Right lung (tissue), 5 donors: ENCODE data around the gene LRP3. TPM values are rescaled to one million over a fixed set of nuclear protein-coding genes. Genes with fewer than 3 reads are reported as not detected.
"Not testable (repeated sequence)": the region's sequence is repeated elsewhere in the genome, so short reads cannot be mapped to it uniquely, and the experiment has no call there.

Experiments used
- DNase-seq, 2 donors: peaks; one replicate each; pipeline ENCODE4 v3.0.0-alpha.2; 2013
- polyA plus RNA-seq, 5 donors: library from polyadenylated mRNA; unstranded; fragments of 120-200 nt; gene quantifications; one replicate each; pipeline versions ENCODE4 v1.2.1 to v1.2.3, GENCODE V29; 2013; ENCODE audit warnings: inconsistent platforms in 1 of 5, low replicate concordance in 1 of 5; ENCODE audit not compliant: insufficient read length in 5 of 5, insufficient read depth in 1 of 5

Gene LRP3
- polyA plus RNA-seq, 5 donors, result 16.3 to 43.4 (median 25.5) TPM

DNA sequence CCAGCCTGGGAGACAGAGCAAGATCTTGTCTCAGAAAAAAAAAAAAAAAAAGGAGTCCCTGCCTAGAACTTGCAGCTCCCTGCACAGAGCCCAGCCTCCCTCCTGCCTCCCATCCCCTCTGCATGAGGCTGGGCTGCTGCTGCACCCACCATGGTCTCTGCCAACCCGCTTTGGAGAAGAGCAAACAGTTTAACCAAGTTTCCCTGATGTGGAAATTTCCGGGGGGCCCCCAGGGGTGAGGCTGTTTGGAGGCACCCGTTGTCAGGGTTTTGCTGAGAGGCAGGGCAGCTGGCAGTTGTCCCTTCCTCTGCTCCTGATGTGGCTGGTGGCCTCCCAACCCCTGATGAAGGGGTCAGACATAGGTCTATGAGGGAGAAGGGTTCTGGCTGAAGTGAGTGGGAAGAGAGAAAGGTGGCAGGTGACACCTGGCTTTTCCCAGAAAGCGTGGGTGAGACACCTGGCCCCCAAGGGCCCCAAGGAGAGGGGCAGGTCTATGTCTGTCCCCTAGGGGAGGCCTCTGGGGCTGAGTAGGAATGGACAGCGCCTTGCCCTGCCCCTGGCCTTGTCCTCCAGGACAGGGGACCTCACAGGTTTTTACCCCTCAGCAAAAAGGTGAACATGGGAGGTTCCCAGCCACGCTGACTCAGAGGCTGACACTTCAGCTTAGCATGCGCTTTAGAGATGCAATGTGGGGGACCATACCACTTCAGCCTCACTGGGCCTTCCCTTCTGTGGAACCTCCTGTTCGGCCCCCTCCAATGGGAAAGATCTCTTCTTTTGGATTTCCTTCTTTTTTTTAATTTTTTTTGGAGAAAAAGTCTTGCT, 5.5 kb downstream of the LRP3 start:
- DNase-seq, result no peak

DNA sequence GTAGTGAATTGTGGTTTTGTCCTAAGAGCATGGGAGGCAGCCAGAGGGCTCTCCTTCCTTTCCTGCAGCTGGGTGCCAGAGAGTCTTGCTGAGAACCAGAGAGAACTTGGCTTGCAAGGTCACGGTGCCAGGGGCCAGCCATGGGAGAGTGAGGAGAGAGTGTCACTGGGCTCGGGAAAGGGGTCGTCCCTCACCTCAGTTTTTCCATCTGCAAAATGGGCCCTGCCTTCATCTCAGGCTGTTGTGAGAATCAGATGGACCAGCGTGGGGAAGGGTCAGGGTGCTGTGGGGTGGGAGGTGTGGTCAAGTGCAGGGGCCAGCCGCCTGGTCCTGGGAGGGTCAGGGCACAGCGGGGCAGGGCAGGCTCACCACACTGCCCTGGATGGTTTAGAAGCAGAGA, 7.3 kb downstream of the LRP3 start:
- DNase-seq, result no peak

DNA sequence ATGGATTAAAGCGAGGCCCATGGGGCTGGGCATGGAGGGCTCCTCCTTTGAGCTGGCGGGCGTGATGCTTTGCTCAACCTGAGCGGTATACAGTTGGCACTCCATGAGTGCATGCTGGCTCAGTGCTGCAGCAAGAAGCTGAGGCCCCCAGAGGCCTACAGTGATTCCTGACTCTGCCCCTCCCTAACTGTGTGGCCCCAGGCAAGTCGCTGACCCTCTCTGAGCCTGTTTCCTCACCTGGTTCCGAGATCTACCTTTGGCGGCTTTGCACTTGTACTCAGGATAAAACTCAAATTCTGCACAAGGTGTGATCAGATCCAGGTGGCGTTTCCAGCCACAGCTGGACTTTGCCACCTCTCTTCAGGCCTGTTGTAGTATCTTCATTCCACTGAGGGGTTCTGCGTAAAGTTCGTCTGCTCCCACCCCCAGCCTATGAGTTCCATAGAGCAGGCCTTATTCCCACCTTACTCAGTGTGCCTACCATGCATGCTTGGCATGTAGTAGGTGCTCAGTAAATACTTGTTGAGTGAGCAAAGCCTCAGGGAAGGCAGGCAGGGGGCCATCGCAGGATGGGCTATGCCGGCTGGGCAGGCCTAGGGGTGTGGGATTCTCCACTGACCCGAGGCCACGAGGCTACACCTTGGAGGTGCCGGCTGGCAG, 7.9 kb downstream of the LRP3 start:
- no peak for DNase-seq

DNA sequence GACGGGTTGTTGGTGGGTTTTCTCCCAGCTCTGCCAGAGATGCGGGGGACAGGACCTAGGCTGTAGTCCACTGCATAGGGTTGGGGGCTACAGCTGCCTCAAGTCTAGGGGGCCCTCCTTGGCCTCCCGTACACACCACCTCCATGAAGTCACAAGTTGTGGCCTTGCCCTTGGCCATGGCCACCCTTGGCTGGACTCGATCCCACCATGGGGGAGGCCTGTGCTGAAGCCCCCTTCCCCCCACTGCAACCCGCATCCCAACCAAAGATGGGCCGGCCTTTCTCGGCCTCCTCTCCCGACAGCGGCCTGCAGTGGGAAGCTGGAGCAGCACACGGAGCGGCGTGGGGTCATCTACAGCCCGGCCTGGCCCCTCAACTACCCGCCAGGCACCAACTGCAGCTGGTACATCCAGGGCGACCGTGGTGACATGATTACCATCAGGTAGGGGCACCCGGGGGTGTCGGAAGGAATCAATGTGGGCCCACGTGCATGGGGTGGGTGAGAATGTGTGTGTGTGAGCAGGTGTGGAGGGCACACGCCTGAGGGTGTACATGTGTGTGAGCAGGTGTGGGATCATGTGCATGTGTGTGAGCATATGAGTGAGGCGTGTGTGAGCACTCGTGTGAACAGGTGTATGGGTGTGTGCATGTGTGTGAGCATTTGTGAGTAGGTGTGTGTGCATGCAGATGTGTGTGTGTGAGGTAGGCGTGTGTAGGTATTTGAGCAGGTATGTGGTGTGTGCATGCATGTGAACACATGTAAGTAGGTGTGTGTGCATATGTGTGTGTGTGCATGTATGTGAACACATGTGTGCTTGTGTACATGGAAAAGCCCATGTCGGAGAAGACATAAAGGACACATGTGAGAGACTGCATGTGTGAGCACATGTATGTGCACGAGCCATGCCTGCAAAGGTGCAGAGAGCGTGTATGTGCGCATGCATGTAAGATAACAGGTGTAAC, 8.7 kb downstream of the LRP3 start:
- DNase-seq, result no peak

DNA sequence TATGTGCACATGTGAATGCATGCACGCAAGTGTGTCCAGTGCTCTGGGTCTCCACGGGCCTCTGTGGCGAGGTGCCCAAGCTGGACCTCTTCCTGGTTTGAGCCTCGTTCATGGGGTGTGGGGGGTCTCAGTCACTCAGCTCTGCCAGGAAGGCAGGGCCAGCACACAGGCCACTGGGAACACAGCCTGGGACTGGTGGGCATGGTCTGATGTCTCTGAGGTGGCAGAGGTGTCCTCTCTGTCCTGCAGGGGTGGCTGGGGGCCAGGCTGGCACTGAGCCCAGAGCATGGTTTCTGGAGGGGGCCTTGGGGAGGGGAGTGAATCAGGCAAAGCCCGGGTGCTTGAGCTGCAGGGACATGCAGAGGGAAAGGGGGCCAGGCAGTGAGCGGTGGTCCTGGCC, 9.4 kb downstream of the LRP3 start:
- DNase-seq, result no peak

DNA sequence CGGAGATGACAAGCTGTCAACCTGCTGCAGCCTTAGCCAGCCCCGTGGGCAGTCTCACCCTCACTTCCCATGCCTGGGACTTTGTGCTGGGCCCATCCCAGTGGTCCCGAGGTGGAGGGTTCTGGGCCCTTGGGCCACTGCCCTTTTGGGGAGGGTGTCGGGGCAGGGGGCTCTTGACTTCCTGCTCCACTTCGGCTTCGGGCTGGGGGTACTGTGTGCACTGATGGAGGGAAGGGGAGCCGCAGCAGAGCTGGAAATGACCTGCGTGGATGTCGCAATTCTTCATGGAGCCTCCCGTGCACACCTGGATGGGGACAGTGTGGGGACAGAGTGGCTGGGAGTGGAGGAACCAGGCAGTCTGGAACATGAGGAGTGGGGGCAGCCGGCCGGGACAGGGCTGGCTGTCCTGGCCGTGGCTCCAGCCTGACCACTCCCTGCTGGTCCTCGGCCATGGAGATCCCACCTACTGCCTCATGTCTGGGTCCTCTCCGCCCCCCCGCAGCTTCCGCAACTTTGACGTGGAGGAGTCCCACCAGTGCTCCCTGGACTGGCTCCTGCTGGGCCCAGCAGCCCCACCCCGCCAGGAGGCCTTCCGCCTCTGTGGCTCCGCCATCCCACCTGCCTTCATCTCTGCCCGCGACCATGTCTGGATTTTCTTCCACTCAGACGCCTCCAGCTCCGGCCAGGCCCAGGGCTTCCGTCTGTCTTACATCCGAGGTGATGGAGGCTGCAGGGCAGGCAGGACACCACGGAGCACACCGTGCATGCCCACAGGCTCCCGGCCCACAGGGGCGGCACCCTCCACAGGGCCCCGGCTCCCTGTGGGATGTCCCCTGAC, 10.2 kb downstream of the LRP3 start:
- DNase-seq, result no peak

DNA sequence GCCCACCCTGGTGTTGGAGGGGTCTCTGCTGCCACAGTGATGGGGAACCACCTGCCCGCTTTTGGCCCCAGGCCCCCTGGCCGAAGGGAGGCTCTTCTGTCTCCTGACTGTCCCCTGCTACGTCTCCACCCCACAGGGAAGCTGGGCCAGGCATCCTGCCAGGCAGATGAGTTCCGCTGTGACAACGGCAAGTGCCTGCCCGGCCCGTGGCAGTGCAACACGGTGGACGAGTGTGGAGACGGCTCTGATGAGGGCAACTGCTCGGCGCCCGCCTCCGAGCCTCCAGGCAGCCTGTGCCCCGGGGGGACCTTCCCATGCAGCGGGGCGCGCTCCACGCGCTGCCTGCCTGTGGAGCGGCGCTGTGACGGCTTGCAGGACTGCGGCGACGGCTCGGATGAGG, 11.0 kb downstream of the LRP3 start:
- DNase-seq, result no peak

DNA sequence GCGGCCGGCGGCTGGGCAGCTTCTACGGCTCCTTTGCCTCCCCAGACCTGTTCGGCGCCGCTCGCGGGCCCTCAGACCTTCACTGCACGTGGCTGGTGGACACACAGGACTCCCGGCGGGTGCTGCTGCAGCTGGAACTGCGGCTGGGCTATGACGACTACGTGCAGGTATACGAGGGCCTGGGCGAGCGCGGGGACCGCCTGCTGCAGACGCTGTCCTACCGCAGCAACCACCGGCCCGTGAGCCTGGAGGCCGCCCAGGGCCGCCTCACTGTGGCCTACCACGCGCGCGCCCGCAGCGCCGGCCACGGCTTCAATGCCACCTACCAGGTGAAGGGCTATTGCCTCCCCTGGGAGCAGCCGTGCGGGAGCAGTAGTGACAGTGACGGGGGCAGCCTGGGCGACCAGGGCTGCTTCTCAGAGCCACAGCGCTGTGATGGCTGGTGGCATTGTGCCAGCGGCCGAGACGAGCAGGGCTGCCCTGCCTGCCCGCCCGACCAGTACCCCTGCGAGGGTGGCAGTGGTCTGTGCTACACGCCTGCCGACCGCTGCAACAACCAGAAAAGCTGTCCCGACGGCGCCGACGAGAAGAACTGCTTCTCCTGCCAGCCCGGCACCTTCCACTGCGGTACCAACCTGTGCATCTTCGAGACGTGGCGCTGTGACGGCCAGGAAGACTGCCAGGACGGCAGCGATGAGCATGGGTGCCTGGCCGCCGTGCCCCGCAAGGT, 11.6 kb downstream of the LRP3 start:
- no peak for DNase-seq

DNA sequence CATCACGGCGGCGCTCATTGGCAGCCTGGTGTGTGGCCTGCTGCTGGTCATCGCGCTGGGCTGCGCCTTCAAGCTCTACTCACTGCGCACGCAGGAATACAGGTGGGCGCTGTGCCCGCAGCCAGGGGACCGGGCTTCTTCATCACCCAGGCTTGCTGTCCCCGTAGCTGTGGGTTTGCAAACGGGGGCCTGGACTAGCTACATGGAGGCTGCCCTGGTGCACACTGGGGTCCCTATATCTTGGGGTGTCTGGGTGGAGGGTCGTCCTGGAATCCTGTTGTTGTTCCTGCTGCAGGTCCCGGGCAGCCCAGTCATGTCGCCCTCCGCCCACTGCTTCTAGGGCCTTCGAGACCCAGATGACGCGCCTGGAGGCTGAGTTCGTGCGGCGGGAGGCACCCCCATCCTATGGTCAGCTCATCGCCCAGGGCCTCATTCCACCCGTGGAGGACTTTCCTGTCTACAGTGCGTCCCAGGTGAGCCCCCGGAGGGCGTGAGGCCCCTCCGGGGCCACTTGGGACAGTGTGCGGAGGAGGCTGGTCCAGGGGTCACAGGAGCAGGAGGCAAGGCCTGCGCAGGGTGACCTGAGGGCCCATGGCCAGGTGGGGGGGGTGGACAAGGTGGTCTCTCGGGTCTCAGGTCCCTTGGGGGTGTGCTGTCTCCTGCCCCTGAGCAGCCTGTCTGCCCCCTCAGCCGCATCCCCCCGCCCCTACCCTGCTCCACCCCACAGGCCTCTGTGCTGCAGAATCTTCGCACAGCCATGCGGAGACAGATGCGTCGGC, 12.3 kb downstream of the LRP3 start:
- no peak for DNase-seq

DNA sequence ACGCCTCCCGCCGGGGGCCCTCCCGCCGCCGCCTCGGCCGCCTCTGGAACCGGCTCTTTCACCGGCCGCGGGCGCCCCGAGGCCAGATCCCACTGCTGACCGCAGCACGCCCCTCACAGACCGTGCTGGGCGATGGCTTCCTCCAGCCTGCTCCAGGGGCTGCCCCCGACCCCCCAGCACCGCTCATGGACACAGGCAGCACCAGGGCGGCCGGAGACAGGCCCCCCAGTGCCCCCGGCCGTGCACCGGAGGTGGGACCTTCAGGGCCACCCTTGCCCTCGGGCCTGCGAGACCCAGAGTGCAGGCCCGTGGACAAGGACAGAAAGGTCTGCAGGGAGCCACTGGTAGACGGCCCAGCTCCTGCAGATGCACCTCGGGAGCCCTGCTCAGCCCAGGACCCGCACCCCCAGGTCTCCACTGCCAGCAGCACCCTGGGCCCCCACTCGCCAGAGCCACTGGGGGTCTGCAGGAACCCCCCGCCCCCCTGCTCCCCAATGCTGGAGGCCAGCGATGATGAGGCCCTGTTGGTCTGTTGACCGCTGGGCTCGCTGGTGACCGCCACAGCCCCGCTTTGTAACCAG, 13.0 kb downstream of the LRP3 start:
- DNase-seq, result no peak

DNA sequence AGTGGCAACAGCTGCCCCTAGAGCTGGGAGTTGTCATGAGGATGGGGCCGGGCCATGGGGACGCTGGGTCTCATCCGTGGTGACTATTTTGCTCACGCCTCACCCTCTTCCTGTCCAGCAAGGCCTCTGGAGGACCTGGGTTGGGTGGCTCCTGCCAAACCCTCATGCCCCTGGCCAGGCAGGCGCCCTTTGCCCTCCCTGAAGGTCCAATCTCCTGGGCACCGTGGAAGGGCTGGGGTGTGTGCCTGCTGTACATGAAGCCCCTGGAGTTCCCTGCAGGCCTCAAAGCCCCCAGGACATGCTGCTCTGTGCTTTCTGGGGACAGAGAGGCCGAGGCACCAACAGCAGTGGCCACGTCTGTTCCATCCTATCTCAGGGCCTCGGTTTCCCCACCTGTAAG, 13.8 kb downstream of the LRP3 start:
- no peak for DNase-seq

DNA sequence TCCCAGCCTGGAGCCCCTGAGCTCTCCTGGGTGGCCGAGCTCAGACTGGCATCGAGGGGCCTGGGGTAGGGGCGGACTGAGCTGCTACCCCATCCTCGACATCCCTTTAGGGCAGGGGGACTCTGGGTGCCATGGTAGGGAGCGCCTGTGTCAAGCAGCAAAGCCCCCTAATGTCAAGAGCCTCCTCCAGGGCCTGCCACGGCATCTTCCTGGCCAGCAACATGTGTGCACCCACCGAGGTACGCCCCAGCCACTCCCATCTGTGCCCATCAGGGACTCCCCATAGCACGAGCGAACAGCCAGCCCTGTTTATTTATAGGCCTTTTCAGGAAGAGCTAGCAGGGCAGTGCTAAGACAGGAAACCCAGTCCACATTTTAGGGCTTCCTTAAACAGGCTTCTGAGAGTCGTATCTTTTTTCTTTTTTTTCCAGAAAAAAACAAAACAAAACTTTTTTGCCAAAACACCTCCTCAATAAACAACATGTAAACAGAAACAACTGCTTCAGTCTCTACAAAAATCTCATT, 14.3 kb downstream of the LRP3 start:
- DNase-seq, result no peak

DNA sequence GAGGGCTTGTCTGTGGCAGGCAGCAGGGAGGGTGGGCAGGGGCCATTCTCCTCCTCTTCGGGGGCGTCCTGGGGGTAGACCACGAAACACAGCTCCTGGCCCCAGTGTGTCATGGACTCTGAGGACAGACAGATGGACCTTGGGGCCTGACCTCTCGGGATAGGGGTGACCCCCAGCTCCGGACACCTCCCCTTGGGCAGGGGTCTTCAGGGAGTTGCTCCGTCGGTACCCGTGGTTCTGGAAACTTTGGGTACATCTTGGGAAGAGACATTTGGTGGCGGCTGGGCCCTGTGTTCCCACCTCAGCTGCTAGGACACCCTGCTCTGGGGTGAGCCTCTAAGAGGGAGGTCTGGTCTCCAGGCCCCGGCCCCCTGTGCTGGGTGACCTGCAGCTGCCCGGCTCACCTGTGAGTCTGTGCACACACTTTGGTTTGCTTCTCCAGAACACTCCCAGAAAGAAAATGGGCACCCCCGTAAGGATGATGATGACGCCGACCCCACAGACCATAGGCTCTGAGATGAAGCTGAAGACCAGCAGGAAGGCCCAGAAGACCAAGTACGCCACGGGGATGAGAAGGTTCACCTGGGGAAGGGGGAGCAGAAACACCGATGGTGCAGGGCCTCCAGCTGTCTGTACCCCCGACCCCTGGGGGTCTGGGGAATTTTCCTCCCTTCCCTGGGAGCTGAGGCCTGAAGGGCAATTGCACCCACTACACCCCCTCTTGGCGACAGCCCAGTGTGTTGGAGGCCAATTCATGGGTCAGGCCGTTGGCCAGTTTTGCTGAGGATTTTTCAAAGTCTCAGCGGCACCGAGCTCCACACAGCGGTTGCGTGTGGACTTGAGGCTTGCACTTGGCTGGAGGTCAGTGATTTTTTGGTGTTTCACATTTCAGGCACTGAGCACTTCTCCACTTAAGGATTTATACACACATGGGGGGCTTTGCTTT, 15.0 kb downstream of the LRP3 start:
- DNase-seq, result no peak

DNA sequence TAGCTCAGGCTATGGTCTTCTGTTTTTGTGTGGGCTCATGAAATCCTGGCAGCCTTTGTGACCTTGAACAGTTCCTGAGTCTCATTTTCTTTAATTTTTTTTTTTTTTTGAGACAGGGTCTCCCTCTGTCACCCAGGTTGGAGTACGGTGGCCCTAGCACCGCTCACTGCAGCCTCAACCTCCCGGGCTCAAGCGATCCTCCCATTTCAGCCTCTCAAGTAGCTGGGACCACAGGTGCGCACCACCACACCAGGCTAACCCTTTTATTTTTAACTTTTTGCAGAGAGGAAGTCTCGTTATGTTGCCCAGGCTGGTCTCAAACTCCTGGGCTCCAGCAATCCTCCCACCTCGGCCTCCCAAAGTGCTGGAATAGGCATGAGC, 15.7 kb downstream of the LRP3 start:
- DNase-seq, result not testable (repeated sequence)

DNA sequence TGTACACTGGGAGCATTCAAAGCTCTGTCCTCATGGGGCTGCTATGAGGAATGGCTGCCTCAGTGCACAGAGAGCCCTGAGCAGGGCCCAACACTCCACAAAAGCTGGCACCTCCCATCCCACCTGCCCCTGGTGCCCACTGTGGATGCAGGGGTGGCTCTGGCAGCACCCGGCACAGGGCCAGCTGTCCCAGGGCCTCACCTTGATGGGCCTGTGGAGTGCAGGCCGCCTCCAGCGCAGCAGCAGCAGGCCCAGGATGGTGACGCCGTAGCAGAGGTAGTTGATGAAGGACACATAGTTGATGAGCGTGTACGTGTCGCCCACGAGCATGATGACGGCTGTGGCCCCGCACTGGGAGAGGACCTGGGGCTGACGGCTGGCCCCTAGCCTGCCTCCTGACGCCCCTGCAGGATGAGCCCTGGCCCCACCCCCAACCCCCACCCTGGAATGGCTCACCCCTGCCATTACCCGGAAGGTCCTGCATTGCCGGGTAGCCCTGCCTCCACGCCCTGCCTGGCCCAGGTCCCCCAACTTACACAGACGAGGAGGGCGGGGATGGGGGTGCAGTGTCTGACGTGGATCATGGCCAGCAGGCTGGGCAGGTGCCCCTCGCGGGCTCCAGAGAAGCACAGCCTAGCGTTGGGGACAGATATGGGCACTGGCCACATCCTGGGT, 16.3 kb downstream of the LRP3 start:
- DNase-seq, result no peak

DNA sequence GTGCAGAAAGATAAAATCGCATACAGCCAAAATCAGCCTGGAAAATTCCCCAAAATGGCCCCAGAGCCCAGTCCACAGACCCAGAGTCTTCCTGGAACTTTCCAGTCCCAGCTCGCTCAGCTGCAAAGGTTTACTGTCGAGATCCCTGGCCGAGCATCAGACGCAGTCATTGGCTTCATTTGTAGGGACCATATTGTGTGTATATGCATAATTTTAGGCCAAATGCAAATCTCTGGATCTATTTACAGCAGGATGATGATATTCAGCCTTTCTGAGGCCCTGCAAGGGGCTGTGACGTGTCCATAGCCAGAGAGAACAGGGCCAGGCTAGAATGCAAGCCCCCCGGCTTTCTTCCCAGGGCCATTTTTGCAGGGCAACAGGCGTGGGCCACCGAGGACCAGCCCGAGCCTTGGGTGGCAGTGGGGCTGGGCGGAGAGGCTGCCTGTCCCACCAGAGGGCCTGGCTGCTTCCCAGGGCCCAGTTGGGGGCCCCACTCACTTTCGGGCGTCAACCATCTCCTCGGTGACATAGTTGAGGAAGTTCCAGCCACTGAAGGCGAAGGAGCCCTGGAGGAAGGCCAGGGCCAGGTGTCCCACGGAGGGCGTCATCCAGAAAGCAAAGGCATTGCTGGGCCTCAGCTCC, 17.8 kb downstream of the LRP3 start:
- no peak for DNase-seq
